ENCODE measurements around the gene TFDP1. TPM values are rescaled to one million over a fixed set of nuclear protein-coding genes. Genes with fewer than 3 reads are reported as not detected.
"Not testable (repeated sequence)": the region's sequence is repeated elsewhere in the genome, so short reads cannot be mapped to it uniquely, and the experiment has no call there.

The TFDP1 gene
- total RNA-seq, 1 experiment from 2014 or later, result 182 TPM

GRCh38 chr13:113616991-113617749 lies 32.6 kb downstream of the TFDP1 start:
- no peak for DNase-seq (ENCODE audit: low read depth)

DNA sequence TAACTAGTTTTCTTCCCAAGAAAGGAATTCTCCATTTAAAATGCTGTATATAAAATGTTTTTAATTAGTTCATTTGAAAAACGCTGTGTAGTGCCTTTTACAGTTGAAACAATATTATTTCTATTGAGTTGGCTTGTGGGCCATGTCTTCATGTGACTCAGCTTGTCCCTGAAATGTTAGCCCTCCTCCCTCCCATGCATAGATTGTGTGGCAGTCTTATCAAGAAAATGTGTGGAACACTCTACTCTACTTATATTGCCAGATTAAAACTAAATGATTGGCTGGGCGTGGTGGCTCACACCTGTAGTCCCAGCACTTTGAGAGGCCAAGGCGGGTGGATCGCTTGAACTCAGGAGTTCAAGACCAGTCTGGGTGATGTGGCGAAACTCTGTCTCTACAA lies 33.4 kb downstream of the TFDP1 start:
- no peak for DNase-seq (ENCODE audit: low read depth)

- DNase-seq (ENCODE audit: low read depth), result no peak
Measured at GRCh38 chr13:113618455-113618854, 33.9 kb downstream of the TFDP1 start.

DNA sequence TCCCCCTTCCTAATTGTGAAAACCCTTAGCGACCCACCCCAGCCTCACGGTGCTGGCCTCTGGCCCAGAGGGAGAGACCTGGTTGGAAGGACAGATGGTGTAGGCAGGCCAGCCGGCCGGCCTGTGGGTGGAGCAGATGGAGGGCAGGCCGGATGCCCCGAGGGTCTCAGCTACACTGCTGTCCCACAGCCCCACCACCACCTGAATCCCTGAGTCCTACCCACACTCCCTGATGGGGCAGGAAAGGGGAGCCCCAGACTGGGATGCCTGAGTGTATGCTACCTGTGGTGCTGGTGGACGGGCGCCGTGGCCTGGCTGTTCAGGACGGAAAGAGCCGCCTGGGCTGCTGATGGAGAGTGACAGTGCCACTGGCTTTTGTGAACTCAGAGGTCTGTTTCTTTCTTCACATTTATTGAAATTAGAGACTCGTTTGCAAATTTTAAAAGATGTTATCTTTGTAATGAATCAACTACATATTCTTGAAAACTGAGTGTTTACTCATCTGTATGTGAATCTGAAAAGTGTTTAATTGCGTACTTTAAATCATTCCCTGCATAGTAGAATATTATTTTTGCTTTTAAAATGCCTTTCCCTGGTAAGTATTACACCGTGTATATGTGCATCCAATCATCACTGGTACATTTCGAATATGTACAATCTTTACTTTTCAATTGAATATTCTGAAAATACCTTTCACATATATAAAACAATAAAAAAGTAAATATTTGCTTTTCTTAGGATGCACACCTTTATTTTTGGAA lies 35.7 kb downstream of the TFDP1 start:
- DNase-seq (ENCODE audit: low read depth), result no peak

- no peak for DNase-seq (ENCODE audit: low read depth)
Measured at GRCh38 chr13:113621046-113621445, 36.5 kb downstream of the TFDP1 start.

DNA sequence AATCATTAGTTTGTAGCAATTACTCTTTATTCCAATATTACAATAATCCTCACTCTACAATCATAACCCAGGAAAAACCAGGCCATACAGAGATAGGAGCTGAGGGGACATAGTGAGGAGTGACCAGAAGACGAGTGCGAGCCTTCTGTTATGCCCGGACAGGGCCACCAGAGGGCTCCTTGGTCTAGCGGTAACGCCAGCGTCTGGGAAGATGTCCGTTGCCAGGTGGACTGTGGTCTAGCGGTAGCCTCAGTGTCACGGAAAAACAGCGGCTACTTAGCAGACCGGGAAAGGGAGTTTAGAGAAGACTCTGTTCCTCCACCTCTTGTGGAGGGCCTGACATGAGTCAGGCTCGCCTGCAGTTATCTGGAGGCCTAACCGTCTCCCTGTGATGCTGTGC lies 36.9 kb downstream of the TFDP1 start:
- DNase-seq (ENCODE audit: low read depth), result peak; percentile 37

GRCh38 chr13:113621986-113622550 lies 37.5 kb downstream of the TFDP1 start:
- not testable (repeated sequence) for DNase-seq (ENCODE audit: low read depth)

GRCh38 chr13:113622791-113623490 lies 38.4 kb downstream of the TFDP1 start:
- no peak for DNase-seq (ENCODE audit: low read depth)

- no peak for DNase-seq (ENCODE audit: low read depth)
Measured at GRCh38 chr13:113623491-113624234, 39.1 kb downstream of the TFDP1 start.

DNA sequence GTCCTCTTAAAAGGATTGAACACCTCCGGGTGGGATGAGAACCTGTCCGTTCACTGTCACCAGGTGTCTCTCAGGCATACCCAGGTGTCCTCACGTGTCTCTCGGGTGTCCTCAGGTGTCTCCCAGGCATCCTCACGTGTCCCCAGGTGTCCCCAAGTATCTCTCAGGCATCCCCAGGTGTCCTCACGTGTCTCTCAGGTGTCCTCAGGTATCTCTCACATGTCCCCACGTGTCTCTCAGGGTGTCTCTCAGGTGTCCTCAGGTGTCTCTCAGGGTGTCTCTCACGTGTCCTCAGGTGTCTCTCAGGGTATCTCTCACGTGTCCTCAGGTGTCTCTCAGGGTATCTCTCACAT lies 39.7 kb downstream of the TFDP1 start:
- no peak for DNase-seq (ENCODE audit: low read depth)

DNA sequence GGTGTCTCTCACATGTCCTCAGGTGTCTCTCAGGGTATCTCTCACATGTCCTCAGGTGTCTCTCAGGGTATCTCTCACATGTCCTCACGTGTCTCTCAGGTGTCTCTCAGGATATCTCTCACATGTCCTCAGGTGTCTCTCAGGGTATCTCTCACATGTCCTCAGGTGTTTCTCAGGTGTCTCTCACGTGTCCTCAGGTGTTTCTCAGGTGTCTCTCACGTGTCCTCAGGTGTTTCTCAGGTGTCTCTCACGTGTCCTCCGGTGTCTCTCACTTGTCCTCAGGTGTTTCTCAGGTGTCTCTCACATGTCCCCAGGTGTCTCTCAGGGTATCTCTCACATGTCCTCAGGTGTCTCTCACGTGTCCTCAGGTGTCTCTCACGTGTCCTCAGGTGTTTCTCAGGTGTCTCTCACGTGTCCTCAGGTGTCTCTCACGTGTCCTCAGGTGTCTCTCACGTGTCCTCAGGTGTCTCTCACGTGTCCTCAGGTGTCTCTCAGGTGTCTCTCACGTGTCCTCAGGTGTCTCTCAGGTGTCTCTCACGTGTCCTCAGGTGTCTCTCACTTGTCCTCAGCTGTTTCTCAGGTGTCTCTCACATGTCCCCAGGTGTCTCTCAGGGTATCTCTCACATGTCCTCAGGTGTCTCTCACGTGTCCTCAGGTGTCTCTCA lies 40.2 kb downstream of the TFDP1 start:
- not testable (repeated sequence) for DNase-seq (ENCODE audit: low read depth)

- DNase-seq (ENCODE audit: low read depth), result no peak
Measured at GRCh38 chr13:113625965-113626721, 41.6 kb downstream of the TFDP1 start.

GRCh38 chr13:113627136-113627535 lies 42.6 kb downstream of the TFDP1 start:
- DNase-seq (ENCODE audit: low read depth), result no peak

GRCh38 chr13:113628291-113629270 lies 44.0 kb downstream of the TFDP1 start:
- DNase-seq (ENCODE audit: low read depth), result no peak

DNA sequence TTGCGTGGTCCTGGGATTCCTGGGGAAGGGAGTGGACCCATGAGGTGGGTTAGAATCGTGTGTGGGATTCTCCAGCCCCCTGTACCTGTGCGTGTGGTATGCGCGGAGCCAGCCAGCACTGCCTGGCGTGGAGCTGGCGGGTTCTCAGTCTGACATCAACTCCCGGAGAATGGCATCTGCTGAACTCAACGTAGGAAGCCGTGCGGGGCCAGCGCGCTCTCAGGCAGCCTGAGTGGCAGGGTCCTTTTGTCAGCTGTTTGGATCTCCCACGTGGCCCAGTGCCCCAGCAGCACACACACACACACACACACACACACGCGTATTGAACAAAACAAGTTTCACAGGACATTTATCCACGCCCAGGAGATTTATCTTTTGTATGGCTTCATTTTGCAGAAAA lies 45.3 kb downstream of the TFDP1 start:
- no peak for DNase-seq (ENCODE audit: low read depth)

DNA sequence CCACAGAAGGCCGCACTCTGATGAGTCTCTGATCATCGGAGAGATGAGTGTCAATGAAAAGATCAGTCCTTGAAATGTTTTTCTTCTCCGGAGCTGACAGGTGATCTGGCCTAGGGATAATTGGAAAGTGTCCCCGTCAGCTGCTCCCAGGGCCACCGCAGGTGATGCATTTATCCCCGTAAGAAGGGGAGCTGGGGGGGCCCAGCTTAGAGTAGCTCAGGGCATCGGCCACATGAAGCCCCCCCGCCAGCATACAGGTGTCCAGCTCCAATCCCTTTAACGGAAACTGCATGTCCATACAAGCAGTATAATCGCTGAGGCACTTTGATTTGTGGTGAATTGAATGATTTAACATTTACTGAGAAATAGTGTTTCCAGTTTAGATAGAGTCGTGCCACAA lies 45.7 kb downstream of the TFDP1 start:
- no peak for DNase-seq (ENCODE audit: low read depth)

DNA sequence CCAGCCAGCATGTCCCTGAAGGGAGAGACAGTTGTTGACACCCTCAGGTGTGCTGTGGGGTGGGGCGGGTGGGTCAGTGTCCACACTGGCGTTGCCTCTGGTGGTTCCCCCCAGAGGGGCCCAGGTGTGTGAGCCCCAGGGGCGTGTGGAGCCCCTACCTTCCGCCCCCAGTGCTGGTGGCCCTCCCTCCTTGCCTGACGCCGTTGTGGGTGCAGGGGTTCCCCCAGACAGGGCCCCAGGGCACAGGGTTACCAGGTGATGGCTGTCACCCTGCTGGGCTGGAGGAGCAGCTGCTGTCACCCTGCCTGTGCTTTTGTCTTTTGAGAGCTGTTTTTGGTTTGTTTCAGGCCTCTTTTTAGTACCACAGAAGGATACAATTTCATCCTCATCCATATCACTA lies 46.3 kb downstream of the TFDP1 start:
- no peak for DNase-seq (ENCODE audit: low read depth)

DNA sequence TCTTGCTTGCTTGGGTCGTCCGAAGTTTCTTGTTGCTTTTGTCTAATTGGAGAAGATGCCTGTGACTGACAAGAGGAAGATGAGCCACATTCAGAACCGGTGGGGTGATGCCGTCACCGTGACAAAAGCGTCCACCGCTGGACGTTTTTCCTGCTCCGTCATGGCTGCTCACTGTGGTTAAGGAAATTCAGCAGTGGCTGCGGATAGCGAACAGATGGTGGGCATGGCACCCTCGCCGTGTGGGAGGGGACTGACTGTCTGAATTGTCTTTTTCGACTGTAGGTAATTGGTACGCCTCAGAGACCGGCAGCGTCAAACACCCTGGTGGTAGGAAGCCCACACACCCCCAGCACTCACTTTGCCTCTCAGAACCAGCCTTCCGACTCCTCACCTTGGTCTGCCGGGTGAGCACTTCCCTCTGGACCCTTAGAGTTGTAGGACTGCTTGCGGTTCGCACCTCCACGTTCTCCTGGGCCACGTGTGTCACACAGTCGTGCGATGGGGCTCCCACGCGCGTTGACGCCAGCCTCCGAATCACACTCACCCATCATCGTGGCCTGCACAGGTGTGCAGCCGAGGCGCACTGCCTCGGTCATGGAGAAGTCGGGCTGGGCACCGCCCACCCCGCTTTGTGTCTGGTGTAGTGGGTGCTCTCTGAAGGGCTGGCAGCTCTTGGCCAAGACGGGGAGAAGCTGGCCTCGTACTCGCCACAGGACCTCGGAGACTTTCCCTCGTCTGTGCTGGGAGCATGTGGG lies 47.0 kb downstream of the TFDP1 start:
- DNase-seq (ENCODE audit: low read depth), result no peak

Measured in HT1080 (cell line).